ENCODE results near the gene MAGOHB. TPM values are rescaled to one million over a fixed set of nuclear protein-coding genes. Genes with fewer than 3 reads are reported as not detected.

The MAGOHB gene
- total RNA-seq, 1 donor from 2014 or later = 39.6 TPM

DNA sequence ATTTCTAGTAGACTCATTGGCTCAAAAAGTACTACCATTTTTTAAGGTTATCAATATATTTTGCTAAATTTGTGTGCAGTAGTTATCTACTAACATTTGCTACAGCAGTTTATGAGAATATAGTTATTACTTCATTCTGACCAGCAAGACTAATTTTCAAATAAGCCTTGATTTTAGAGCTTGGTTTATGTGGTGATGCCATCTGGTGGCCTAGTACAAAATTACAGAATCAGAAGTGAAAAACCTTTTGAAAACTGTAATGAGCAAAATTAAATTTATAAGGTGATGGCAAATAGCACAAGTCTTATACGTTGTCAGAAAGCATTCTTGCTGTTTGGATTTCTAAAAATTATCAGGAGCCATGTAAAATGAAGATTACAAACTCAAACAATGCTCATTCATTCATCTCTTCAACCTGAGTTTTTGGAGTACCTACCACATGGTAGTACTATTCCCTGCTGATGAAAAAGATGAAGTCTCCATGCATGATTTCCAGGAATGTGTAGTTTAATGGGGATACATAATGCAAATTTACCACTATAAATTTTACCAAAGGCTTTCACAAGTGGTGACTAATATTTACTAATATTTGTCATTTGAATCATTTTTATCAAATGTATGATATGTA lies 51.0 kb downstream of the MAGOHB start:
- TF ChIP-seq, protein P1, sequence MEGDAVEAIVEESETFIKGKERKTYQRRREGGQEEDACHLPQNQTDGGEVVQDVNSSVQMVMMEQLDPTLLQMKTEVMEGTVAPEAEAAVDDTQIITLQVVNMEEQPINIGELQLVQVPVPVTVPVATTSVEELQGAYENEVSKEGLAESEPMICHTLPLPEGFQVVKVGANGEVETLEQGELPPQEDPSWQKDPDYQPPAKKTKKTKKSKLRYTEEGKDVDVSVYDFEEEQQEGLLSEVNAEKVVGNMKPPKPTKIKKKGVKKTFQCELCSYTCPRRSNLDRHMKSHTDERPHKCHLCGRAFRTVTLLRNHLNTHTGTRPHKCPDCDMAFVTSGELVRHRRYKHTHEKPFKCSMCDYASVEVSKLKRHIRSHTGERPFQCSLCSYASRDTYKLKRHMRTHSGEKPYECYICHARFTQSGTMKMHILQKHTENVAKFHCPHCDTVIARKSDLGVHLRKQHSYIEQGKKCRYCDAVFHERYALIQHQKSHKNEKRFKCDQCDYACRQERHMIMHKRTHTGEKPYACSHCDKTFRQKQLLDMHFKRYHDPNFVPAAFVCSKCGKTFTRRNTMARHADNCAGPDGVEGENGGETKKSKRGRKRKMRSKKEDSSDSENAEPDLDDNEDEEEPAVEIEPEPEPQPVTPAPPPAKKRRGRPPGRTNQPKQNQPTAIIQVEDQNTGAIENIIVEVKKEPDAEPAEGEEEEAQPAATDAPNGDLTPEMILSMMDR (conservative IDR thresholded peaks at IDR 0.05) = peak; percentile 85
- DNase-seq (ENCODE audit: extremely low spot score, unreplicated experiment) = no peak
- Mint-ChIP-seq H3K4me1 (ENCODE audit: unreplicated experiment) (no peaks in the 10 kb centered on the region), H3K27ac (no peak overlapping the region), H3K4me3 (no peak overlapping the region), H3K9me3 (no peaks in the 10 kb centered on the region), H3K27me3 (peaks cover 11% of the 10 kb centered on the region), H3K36me3 (no peaks in the 10 kb centered on the region)

DNA sequence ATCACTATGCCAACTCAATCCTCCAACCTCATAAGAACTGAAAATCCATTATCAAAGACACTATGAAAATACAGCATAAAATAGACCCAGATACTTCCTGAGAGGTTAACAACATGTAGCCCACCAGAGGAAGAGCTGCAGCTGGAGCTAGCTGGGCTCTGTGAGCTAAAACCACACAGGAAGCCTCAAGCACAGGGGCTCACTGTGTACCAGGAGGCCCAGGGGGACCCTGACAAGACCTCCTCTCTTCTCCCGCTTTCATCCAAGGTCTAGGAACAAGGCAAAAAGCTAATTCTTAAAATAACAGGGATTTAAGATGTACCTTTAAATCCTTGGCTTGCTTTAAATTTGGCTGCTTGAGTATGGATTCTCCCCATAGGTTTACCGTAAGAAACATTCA lies 54.2 kb downstream of the MAGOHB start:
- Mint-ChIP-seq H3K27ac (no peak overlapping the region), H3K27me3 (peaks cover 9% of the 10 kb centered on the region), H3K36me3 (no peaks in the 10 kb centered on the region), H3K9me3 (no peaks in the 10 kb centered on the region), H3K4me3 (no peak overlapping the region), H3K4me1 (ENCODE audit: unreplicated experiment) (no peaks in the 10 kb centered on the region)
- TF ChIP-seq, protein P1 (conservative IDR thresholded peaks at IDR 0.05) = no peak
- no peak for DNase-seq (ENCODE audit: extremely low spot score, unreplicated experiment)

DNA sequence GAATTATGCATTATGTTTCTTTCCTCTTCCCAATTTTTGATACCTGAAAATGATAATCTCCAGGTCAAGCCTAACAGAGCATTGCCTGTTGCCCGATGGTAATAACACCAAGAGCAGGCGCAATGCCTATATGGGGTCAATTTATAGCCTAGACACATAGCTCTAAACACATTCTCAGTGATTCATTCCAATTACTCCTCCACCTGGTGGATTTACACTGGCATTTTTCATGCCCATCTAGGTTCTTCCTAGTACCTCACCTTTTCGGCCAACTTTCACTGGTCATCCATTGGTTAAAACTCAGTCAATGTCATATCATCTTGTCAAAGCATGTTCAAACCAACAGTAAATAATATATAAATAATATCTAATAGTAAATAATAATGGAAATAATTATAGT lies 54.6 kb downstream of the MAGOHB start:
- Mint-ChIP-seq H3K4me3 (no peak overlapping the region), H3K27ac (no peak overlapping the region), H3K9me3 (no peaks in the 10 kb centered on the region), H3K4me1 (ENCODE audit: unreplicated experiment) (no peaks in the 10 kb centered on the region), H3K27me3 (peaks cover 9% of the 10 kb centered on the region), H3K36me3 (no peaks in the 10 kb centered on the region)
- TF ChIP-seq, protein P1 (conservative IDR thresholded peaks at IDR 0.05) = no peak
- DNase-seq (ENCODE audit: extremely low spot score, unreplicated experiment) = no peak

DNA sequence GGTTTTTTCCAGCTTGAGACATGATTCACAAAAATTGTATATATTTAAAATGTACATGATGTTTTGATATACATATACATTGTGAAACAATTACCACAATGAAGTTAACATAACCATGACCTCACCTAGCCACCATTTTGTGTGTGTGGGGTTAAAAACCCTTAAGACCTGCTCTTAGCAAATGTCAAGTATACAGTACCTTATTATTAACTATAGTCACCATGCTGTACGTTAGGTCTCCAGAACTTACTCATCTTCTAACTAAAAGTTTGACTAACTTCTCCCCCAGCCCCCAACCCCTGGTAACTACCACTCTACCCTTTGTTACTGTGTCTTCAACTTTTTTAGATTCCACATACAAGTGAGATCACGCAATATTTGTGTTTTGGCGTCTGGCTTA lies 55.1 kb downstream of the MAGOHB start:
- no peaks in the 10 kb centered on the region for H3K36me3 Mint-ChIP-seq
- H3K9me3 Mint-ChIP-seq = no peaks in the 10 kb centered on the region
- H3K4me1 Mint-ChIP-seq (ENCODE audit: unreplicated experiment) = no peaks in the 10 kb centered on the region
- H3K27me3 Mint-ChIP-seq = peaks cover 9% of the 10 kb centered on the region
- H3K4me3 Mint-ChIP-seq = no peak overlapping the region
- no peak for DNase-seq (ENCODE audit: extremely low spot score, unreplicated experiment)
- no peak overlapping the region for H3K27ac Mint-ChIP-seq
- TF ChIP-seq, protein P1 (conservative IDR thresholded peaks at IDR 0.05) = no peak

DNA sequence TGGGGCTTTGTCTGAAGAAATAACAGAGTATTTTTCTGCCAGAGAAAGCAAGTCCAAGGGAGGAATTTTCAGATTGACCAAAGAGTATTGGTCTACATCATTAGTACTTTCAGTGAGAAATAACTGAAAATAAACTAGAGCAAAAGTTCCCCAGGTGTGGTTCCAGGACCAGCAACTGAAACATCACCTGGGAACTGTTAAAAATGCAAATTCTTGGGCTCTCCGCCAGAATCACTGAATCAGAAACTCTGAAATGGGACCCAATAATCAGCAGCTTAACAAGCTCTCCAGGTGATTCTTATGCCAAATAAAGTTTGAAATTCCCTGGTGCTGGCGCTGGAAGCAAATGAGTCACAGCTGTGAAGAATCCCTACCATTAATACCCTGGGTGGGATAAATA lies 55.6 kb downstream of the MAGOHB start:
- Mint-ChIP-seq H3K27ac (no peak overlapping the region), H3K4me1 (ENCODE audit: unreplicated experiment) (no peaks in the 10 kb centered on the region), H3K9me3 (no peaks in the 10 kb centered on the region), H3K36me3 (no peaks in the 10 kb centered on the region), H3K4me3 (no peak overlapping the region), H3K27me3 (peaks cover 9% of the 10 kb centered on the region)
- DNase-seq (ENCODE audit: extremely low spot score, unreplicated experiment) = no peak
- TF ChIP-seq, protein P1 (conservative IDR thresholded peaks at IDR 0.05) = no peak

DNA sequence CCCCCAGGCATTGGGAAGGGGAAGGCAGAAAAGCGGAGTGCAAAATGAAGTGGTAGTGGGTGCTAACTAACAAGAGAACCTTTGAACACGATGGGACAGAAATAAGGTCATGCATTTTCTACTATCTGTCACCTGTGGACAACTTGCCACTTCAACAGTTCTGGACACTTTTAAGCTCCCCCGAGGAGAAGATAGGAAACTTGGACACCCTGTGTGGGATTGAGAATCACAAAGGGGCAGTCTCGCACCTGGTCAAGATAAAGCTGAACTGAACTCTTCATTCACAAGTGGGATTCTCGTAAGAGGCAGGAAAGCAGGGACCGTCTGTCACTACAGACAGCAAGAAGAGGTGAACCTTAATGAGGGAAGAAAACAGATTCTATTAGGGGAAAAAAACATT lies 56.1 kb downstream of the MAGOHB start:
- H3K27ac Mint-ChIP-seq = no peak overlapping the region
- H3K4me1 Mint-ChIP-seq (ENCODE audit: unreplicated experiment) = no peaks in the 10 kb centered on the region
- H3K4me3 Mint-ChIP-seq = no peak overlapping the region
- peaks cover 9% of the 10 kb centered on the region for H3K27me3 Mint-ChIP-seq
- no peaks in the 10 kb centered on the region for H3K9me3 Mint-ChIP-seq
- TF ChIP-seq, protein P1 (conservative IDR thresholded peaks at IDR 0.05) = no peak
- H3K36me3 Mint-ChIP-seq = no peaks in the 10 kb centered on the region
- no peak for DNase-seq (ENCODE audit: extremely low spot score, unreplicated experiment)
